Testis (tissue), 3 donors: Measurements from ENCODE around the gene ZNF213. TPM values are rescaled to one million over a fixed set of nuclear protein-coding genes. Genes with fewer than 3 reads are reported as not detected.

Experiments
- DNase-seq: peaks from one replicate; pipeline ENCODE4 v3.0.0-alpha.2; 2019
- H3K27ac ChIP-seq, 2 donors: fragments of 200-600 bp; sonication (generic); one replicate each; pipeline ENCODE4 v1.5.1; 2019
- H3K27me3 ChIP-seq: fragments of 200-600 bp; sonication (generic); one replicate; pipeline ENCODE4 v1.5.1; 2019
- H3K36me3 ChIP-seq: fragments of 200-600 bp; sonication (generic); one replicate; pipeline ENCODE4 v1.5.1; 2017; ENCODE audit warnings: low read depth; ENCODE audit errors: missing control alignments
- H3K4me1 ChIP-seq: fragments of 200-600 bp; sonication (generic); one replicate; pipeline ENCODE4 v1.5.1; 2019
- H3K4me3 ChIP-seq, 2 donors: fragments of 200-600 bp; sonication (generic); one replicate each; pipeline ENCODE4 v1.5.1; 2017 to 2019
- H3K9me3 ChIP-seq: fragments of 200-600 bp; sonication (generic); one replicate; pipeline ENCODE4 v1.5.1; 2017
- POLR2A ChIP-seq: fragments of 450-650 bp; IDR thresholded peaks from one replicate; pipeline ENCODE4 v1.6.1; 2017; ENCODE audit warnings: antibody characterized with exemption, mild to moderate bottlenecking, moderate library complexity
- WGBS, 2 donors: methylation state at CpG; one replicate each; pipeline ENCODE4 v1.1.5; 2018; 5-methylcytosine and 5-hydroxymethylcytosine counted together
- intact Hi-C: fragments of 100-400 bp; cut with DNase I; formaldehyde crosslinking; loops from one replicate; pipeline ENCODE4 v1.15.1; 2023; ENCODE audit warnings: low total_unique reads
- polyA plus RNA-seq: library from polyadenylated mRNA; stranded (reverse); fragments of 350-450 nt; fragmentation: Illumina TruSeq; extraction: RNeasy Lipid Tissue Mini Kit (QIAGEN cat#74804); gene quantifications from one replicate; pipeline ENCODE4 v1.2.3, GENCODE V29; 2014; ENCODE audit warnings: low read depth, low replicate concordance; ENCODE audit not compliant: insufficient read depth
- total RNA-seq, 2 donors: library from RNA; depleted of rRNA; stranded (reverse); fragments of >200 nt; gene quantifications; one replicate each; pipeline ENCODE4 v1.2.3, GENCODE V29; 2016
- TF ChIP-seq, protein P1 (sequence below), 3 experiments: fragments of 450-650 bp in 2 of 3; fragments of 200-600 bp in 1 of 3; sonication (generic) in 1 of 3; IDR thresholded peaks; one replicate each; pipeline ENCODE4 v1.5.1; 2016 to 2019; ENCODE audit warnings: antibody characterized with exemption in 3 of 3, mild to moderate bottlenecking in 2 of 3, moderate library complexity in 1 of 3

The ZNF213 gene
- total and polyA plus RNA-seq, 3 donors from 2014 or later, result 43.1 to 57.3 (median 46.8) TPM

GRCh38 chr16:3150346-3151218 lies 15.8 kb downstream of the ZNF213 start:
- Histone ChIP-seq H3K9me3 (no peaks in the 10 kb centered on the region), H3K27ac (peak overlapping the region; percentile 79 to 86), H3K4me3 (peak overlapping the region; percentile 62), H3K4me1 (peaks cover 10% of the 10 kb centered on the region), H3K36me3 (no peaks in the 10 kb centered on the region), H3K27me3 (no peaks in the 10 kb centered on the region)
- TF ChIP-seq, protein P1, sequence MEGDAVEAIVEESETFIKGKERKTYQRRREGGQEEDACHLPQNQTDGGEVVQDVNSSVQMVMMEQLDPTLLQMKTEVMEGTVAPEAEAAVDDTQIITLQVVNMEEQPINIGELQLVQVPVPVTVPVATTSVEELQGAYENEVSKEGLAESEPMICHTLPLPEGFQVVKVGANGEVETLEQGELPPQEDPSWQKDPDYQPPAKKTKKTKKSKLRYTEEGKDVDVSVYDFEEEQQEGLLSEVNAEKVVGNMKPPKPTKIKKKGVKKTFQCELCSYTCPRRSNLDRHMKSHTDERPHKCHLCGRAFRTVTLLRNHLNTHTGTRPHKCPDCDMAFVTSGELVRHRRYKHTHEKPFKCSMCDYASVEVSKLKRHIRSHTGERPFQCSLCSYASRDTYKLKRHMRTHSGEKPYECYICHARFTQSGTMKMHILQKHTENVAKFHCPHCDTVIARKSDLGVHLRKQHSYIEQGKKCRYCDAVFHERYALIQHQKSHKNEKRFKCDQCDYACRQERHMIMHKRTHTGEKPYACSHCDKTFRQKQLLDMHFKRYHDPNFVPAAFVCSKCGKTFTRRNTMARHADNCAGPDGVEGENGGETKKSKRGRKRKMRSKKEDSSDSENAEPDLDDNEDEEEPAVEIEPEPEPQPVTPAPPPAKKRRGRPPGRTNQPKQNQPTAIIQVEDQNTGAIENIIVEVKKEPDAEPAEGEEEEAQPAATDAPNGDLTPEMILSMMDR (IDR thresholded peaks at IDR 0.05), result no peak
- no peak for TF ChIP-seq POLR2A
- DNase-seq, result peak; percentile 96
- intact Hi-C loops, result no loop called here
- WGBS, 2 donors, result 1 to 2% methylated on average over 16 to 57 of the region's 62 CpGs

GRCh38 chr16:3152027-3152276 lies 17.1 kb downstream of the ZNF213 start:
- Histone ChIP-seq H3K27ac (peak overlapping the region; percentile 33 to 56), H3K4me3 (peak overlapping the region; percentile 62), H3K4me1 (peaks cover 10% of the 10 kb centered on the region), H3K36me3 (no peaks in the 10 kb centered on the region), H3K9me3 (no peaks in the 10 kb centered on the region), H3K27me3 (no peaks in the 10 kb centered on the region)
- 2 to 4% methylated on average over 15 of the region's 15 CpGs for WGBS, 2 donors
- intact Hi-C loops, result no loop called here
- TF ChIP-seq POLR2A, result no peak
- DNase-seq, result no peak

DNA sequence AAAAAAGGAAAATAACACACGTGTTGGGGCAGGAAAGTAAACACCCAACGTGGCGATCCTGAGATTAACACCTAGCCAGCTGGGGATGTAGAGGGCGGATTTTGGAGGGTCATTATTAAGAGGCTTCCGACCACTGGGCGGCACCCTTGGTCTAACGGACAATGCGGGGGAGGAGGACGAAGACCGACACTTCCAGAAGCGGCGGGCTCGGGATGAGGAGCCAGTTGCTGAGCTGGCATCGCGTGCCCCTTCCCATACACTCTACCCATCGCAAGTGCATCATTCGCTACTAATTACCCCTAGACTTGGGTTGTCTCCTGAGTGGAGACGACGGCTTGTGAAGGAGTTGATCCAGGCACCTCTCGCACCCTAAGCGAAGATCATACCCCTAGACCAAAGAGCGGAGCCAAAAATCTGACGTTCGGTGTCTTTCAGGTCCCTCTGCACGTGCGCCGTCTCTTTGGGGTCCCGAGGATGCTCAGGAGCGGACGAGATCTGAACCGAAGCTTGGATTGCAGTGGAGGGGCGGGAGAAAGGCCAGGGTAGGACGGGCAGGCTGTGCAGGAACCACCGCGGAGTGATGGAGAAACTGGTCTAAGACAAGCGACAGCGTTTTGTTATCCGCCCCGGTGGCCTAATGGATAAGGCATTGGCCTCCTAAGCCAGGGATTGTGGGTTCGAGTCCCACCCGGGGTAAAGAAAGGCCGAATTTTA lies 17.6 kb downstream of the ZNF213 start:
- H3K36me3 ChIP-seq, result no peaks in the 10 kb centered on the region
- peak overlapping the region; percentile 62 for H3K4me3 ChIP-seq
- H3K27me3 ChIP-seq, result no peaks in the 10 kb centered on the region
- peak overlapping the region; percentile 33 to 56 for H3K27ac ChIP-seq
- TF ChIP-seq POLR2A, result no peak
- TF ChIP-seq, protein P1 (IDR thresholded peaks at IDR 0.05), result peak in 2 of 3 experiments; percentile 7 to 13
- 1% methylated on average over 33 to 42 of the region's 42 CpGs for WGBS, 2 donors
- no peaks in the 10 kb centered on the region for H3K9me3 ChIP-seq
- H3K4me1 ChIP-seq, result peaks cover 10% of the 10 kb centered on the region
- DNase-seq, result peak; percentile 94
- intact Hi-C loops, result no loop called here

DNA sequence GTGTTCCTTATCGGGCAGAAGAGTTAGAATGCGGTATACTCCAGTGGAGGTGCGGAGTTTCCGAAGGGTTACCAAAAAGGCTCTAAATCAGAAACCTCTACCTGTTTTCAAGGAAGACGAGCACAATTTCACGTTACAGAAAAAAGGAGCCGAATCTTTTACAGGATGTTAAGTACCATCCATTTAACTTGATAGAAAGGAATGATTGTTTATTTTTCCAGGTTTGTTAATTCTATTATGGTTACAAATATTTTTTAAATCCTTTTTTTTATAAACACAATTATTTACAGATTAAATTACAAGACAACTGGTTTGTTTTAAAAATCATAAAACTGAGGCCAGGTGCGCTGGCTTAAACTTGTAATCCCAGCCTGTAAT lies 18.2 kb downstream of the ZNF213 start:
- Histone ChIP-seq H3K27me3 (no peaks in the 10 kb centered on the region), H3K9me3 (no peaks in the 10 kb centered on the region), H3K36me3 (no peaks in the 10 kb centered on the region), H3K4me1 (peaks cover 15% of the 10 kb centered on the region), H3K27ac (no peak overlapping the region), H3K4me3 (peak overlapping the region in 1 of 2 donors; percentile 62)
- DNase-seq, result no peak
- intact Hi-C loops, result no loop called here
- WGBS, 2 donors, result 7 to 9% methylated on average over 8 of the region's 8 CpGs
- TF ChIP-seq, protein P1 (IDR thresholded peaks at IDR 0.05), result no peak
- TF ChIP-seq POLR2A, result no peak

GRCh38 chr16:3155181-3155580 lies 20.4 kb downstream of the ZNF213 start:
- 84 to 98% methylated on average over 2 of the region's 2 CpGs for WGBS, 2 donors
- Histone ChIP-seq H3K9me3 (no peaks in the 10 kb centered on the region), H3K27me3 (no peaks in the 10 kb centered on the region), H3K4me3 (no peak overlapping the region), H3K4me1 (peaks cover 12% of the 10 kb centered on the region), H3K36me3 (no peaks in the 10 kb centered on the region), H3K27ac (no peak overlapping the region)
- TF ChIP-seq POLR2A, result no peak
- TF ChIP-seq, protein P1 (IDR thresholded peaks at IDR 0.05), result no peak
- intact Hi-C loops, result no loop called here
- DNase-seq, result no peak
